Measurements from ENCODE around the gene RASGRP4.
A peak's percentile ranks its signal among the peaks of the same experiment; 100 is the strongest.
"Not testable (repeated sequence)": the region's sequence is repeated elsewhere in the genome, so short reads cannot be mapped to it uniquely, and the experiment has no call there.

The RASGRP4 gene

DNA sequence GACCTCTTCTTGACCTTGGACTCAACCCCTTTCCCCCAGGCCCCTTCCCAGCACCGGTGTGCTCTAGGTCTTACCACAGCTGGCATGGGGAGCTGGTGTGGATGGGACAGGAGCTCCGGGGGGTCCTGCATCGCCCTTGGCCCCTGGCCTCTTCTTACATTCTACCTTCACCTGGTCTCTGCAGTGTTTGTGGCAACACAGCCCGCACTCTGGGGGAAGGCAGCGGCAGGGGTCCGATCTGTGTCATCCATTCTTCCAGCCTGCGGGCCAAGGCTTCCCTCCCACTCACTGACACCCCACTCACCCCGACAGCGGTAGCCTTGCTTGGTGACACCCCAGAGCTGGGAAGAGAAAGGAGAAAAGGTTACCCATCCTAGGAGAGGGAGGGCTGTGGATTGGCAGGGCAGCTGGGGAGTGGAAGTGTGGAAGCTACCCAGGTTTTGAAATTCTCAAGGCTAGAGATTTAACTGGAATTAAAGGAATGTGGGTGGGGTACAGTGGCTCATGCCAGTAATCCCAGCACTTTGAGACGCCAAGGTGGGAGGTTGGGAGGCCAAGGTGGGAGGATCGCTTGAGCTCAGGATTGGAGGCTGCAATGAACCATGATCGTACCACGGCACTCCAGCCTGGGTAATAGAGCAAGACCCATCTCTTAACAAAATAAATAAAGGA is 14.8 kb downstream of the RASGRP4 start:
- DNase-seq (ENCODE audit: insufficient read length, low spot score) (no peak), FAIRE-seq (no peak)
- no peak for TF ChIP-seq SPI1 (IDR thresholded peaks at IDR 0.05; ENCODE audit: low read depth, low read length)
- no peak for TF ChIP-seq POU2F2 (IDR thresholded peaks at IDR 0.05; ENCODE audit: low read depth, low read length)
- no peak for TF ChIP-seq TAF1 (IDR thresholded peaks at IDR 0.05; ENCODE audit: low read depth, low read length)
- TF ChIP-seq PAX5 (IDR thresholded peaks at IDR 0.05; ENCODE audit: insufficient read depth, low read length, severe bottlenecking): no peak
- no peak for TF ChIP-seq POLR2A (IDR thresholded peaks at IDR 0.05; ENCODE audit: low read depth, low read length)
- no peak for TF ChIP-seq POLR2AphosphoS5 (IDR thresholded peaks at IDR 0.05; ENCODE audit: low read depth, low read length)

DNA sequence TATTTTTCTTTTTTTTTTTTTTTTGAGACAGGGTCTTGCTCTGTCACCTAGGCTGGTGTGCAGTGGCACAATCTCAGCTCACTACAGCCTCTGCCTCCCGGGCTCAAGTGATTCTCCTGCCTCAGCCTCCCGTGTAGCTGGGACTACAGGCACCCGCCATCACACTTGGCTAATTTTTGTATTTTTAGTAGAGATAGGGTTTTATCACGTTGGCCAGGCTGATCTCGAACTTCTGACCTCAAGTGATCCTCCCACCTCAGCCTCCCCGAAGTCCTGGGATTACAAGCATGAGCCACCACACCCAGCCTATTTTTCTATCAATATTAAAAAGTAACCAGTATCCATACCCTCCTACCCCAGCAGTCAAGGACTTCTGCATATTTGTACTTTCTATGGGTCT is 15.6 kb downstream of the RASGRP4 start:
- DNase-seq (ENCODE audit: insufficient read length, low spot score); FAIRE-seq: not testable (repeated sequence)

DNA sequence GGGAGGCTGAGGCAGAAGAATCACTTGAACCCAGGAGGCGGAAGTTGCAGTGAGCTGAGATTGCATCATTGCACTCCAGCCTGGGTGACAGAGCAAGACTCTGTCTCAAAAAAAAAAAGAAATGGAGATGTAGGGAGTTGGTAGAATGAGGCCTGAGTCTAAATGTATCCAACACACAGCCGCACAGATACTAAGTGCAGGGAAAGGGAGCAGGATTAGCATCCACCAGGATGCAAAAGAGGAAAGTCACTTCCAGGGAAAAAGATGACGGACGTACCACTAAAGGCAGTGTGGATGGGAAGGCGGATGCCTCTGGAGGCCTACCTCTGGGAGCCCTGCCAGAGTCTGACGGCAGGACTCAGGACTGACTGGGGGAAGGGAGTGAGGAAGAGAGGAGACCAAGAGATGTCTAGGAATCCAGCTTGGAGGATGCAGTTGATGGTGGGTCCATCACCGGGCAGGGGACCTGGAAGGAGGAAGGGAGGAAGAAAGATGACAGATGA is 16.3 kb downstream of the RASGRP4 start:
- no peak for FAIRE-seq
- no peak for TF ChIP-seq POU2F2 (IDR thresholded peaks at IDR 0.05; ENCODE audit: low read depth, low read length)
- TF ChIP-seq POLR2A (IDR thresholded peaks at IDR 0.05; ENCODE audit: low read depth, low read length): no peak
- no peak for TF ChIP-seq PAX5 (IDR thresholded peaks at IDR 0.05; ENCODE audit: insufficient read depth, low read length, severe bottlenecking)
- TF ChIP-seq SPI1 (IDR thresholded peaks at IDR 0.05; ENCODE audit: low read depth, low read length): no peak
- no peak for DNase-seq (ENCODE audit: insufficient read length, low spot score)

GRCh38 chr19:38405276-38405675 is 20.7 kb downstream of the RASGRP4 start:
- no peak for FAIRE-seq
- no peak for TF ChIP-seq POU2F2 (IDR thresholded peaks at IDR 0.05; ENCODE audit: low read depth, low read length)
- TF ChIP-seq TAF1 (IDR thresholded peaks at IDR 0.05; ENCODE audit: low read depth, low read length): no peak
- no peak for TF ChIP-seq PAX5 (IDR thresholded peaks at IDR 0.05; ENCODE audit: insufficient read depth, low read length, severe bottlenecking)
- no peak for TF ChIP-seq POLR2A (IDR thresholded peaks at IDR 0.05; ENCODE audit: low read depth, low read length)
- TF ChIP-seq SPI1 (IDR thresholded peaks at IDR 0.05; ENCODE audit: low read depth, low read length): no peak
- TF ChIP-seq POLR2AphosphoS5 (IDR thresholded peaks at IDR 0.05; ENCODE audit: low read depth, low read length): no peak
- no peak for DNase-seq (ENCODE audit: insufficient read length, low spot score)

DNA sequence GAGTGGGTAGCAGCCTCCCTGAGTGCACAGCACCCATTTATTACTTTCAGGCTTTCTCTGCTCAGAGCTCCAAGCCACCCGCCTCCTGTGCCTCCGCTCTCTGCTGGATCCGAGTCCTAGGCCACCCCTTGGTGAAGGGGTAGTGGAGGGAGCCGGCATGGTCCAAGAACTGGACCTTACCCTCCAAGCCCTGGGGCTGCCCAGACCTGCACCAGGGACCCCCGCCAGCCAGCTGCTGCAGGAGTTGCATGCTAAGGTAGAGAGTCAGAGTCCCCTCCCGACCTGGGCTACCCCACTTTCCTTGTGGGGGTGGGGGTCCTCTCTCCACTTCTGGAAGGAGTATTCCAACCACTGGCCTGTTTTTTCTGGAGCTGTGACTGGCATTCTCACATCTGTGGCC is 21.2 kb downstream of the RASGRP4 start:
- TF ChIP-seq PAX5 (IDR thresholded peaks at IDR 0.05; ENCODE audit: insufficient read depth, low read length, severe bottlenecking) (no peak), TAF1 (IDR thresholded peaks at IDR 0.05; ENCODE audit: low read depth, low read length) (no peak), POU2F2 (IDR thresholded peaks at IDR 0.05; ENCODE audit: low read depth, low read length) (no peak), POLR2A (IDR thresholded peaks at IDR 0.05; ENCODE audit: low read depth, low read length) (no peak), POLR2AphosphoS5 (IDR thresholded peaks at IDR 0.05; ENCODE audit: low read depth, low read length) (no peak), SPI1 (IDR thresholded peaks at IDR 0.05; ENCODE audit: low read depth, low read length) (no peak)
- FAIRE-seq: no peak
- no peak for DNase-seq (ENCODE audit: insufficient read length, low spot score)

DNA sequence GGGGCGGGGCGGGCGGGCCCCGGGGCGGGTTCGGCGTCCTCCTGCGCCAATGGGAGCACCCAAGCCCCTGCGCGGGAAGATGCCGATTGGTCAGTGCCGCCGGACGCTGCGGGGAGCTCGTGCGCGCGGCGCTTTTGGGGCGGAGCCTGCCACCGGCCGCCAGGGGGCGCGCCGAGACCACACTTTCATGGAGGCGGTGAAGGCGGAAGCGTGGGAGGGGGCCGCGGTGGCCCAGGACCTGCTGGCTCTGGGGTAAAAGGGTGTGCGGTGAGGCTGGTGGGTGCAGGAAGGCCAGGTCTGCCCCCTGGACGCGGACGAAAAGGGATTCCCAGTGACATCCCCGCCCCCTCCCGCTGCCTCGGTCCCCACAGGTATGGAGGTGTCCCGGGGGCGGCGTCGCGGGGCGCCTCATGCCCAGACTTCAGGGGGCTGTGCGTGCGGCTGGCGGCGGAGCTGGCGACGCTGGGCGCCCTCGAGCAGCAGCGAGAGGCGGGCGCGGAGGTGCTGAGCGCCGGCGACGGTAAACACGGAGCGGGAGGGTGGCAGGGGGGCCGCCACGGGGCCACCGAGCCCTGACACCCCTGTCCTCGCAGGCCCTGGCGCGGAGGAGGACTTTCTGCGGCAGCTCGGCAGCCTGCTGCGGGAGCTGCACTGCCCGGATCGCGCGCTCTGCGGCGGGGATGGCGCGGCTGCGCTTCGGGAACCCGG is 22.9 kb downstream of the RASGRP4 start, which contains the start of gene FAM98C:
Gene FAM98C, plus strand, starts transcription at position 127 of the 708 bp plus-strand sequence. Its CDS starts 61 bp downstream, at position 188.
- FAIRE-seq: peak; percentile 96
- TF ChIP-seq POLR2A (IDR thresholded peaks at IDR 0.05; ENCODE audit: low read depth, low read length) (no peak), SPI1 (IDR thresholded peaks at IDR 0.05; ENCODE audit: low read depth, low read length) (0 out of 2 replicates have a peak, but pooled peaks have one; percentile 10)
- DNase-seq (ENCODE audit: insufficient read length, low spot score): peak; percentile 100

DNA sequence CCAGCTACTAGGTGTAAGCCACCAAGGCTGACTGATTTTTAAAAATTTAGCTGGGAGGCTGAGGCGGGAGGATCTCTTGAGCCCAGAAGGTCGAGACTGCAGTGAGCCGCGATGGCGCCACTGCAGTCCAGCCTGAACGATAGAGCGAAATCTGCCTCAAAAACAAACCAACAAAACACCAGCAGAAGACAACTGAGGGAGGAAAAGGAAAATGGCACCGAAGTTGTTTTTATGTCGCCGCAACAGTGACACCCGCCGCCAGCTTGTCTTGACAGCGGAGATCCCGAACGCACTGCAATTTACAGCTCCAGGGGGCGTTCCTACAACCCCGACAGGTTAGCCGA is 23.4 kb downstream of the RASGRP4 start:
- DNase-seq (ENCODE audit: insufficient read length, low spot score) (no peak), FAIRE-seq (no peak)
- TF ChIP-seq TAF1 (IDR thresholded peaks at IDR 0.05; ENCODE audit: low read depth, low read length): no peak
- TF ChIP-seq SPI1 (IDR thresholded peaks at IDR 0.05; ENCODE audit: low read depth, low read length): no peak
- TF ChIP-seq POLR2AphosphoS5 (IDR thresholded peaks at IDR 0.05; ENCODE audit: low read depth, low read length): no peak
- TF ChIP-seq PAX5 (IDR thresholded peaks at IDR 0.05; ENCODE audit: insufficient read depth, low read length, severe bottlenecking): no peak
- TF ChIP-seq POU2F2 (IDR thresholded peaks at IDR 0.05; ENCODE audit: low read depth, low read length): no peak
- TF ChIP-seq POLR2A (IDR thresholded peaks at IDR 0.05; ENCODE audit: low read depth, low read length): no peak

- no peak for TF ChIP-seq PAX5 (IDR thresholded peaks at IDR 0.05; ENCODE audit: insufficient read depth, low read length, severe bottlenecking)
- TF ChIP-seq POU2F2 (IDR thresholded peaks at IDR 0.05; ENCODE audit: low read depth, low read length): no peak
- no peak for TF ChIP-seq SPI1 (IDR thresholded peaks at IDR 0.05; ENCODE audit: low read depth, low read length)
- no peak for TF ChIP-seq POLR2A (IDR thresholded peaks at IDR 0.05; ENCODE audit: low read depth, low read length)
- TF ChIP-seq POLR2AphosphoS5 (IDR thresholded peaks at IDR 0.05; ENCODE audit: low read depth, low read length): no peak
- FAIRE-seq (no peak), DNase-seq (ENCODE audit: insufficient read length, low spot score) (no peak)
Measured at GRCh38 chr19:38401148-38401547, 24.9 kb downstream of the RASGRP4 start.

DNA sequence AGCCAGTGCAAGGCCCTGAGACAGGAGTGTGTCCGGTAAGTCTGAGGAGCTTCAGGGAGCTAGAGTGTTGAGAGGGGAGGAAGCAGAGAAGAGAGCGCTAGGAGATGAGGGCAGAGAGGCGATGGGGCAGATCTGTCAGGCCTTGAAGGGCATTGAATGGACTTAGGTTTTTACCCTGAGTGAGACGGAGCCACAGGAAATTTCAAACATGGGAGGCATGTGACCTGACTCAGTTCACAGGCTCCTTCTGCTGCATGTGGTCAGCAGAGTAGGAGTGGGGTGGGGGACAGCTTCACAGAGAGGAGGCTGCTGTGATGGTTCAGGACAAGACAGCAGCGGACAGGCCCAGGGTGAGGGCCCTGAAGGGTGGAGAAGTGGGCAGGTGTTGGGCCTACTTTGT is 25.7 kb downstream of the RASGRP4 start:
- FAIRE-seq (no peak), DNase-seq (ENCODE audit: insufficient read length, low spot score) (no peak)
- TF ChIP-seq TAF1 (IDR thresholded peaks at IDR 0.05; ENCODE audit: low read depth, low read length) (no peak), POU2F2 (IDR thresholded peaks at IDR 0.05; ENCODE audit: low read depth, low read length) (no peak), POLR2AphosphoS5 (IDR thresholded peaks at IDR 0.05; ENCODE audit: low read depth, low read length) (no peak), PAX5 (IDR thresholded peaks at IDR 0.05; ENCODE audit: insufficient read depth, low read length, severe bottlenecking) (no peak), POLR2A (IDR thresholded peaks at IDR 0.05; ENCODE audit: low read depth, low read length) (no peak), SPI1 (IDR thresholded peaks at IDR 0.05; ENCODE audit: low read depth, low read length) (no peak)

GRCh38 chr19:38399537-38399936 is 26.5 kb downstream of the RASGRP4 start:
- FAIRE-seq (no peak), DNase-seq (ENCODE audit: insufficient read length, low spot score) (no peak)
- no peak for TF ChIP-seq TAF1 (IDR thresholded peaks at IDR 0.05; ENCODE audit: low read depth, low read length)
- TF ChIP-seq SPI1 (IDR thresholded peaks at IDR 0.05; ENCODE audit: low read depth, low read length): no peak
- no peak for TF ChIP-seq POU2F2 (IDR thresholded peaks at IDR 0.05; ENCODE audit: low read depth, low read length)
- no peak for TF ChIP-seq POLR2AphosphoS5 (IDR thresholded peaks at IDR 0.05; ENCODE audit: low read depth, low read length)
- TF ChIP-seq POLR2A (IDR thresholded peaks at IDR 0.05; ENCODE audit: low read depth, low read length): no peak
- no peak for TF ChIP-seq PAX5 (IDR thresholded peaks at IDR 0.05; ENCODE audit: insufficient read depth, low read length, severe bottlenecking)
